Calu3 (cell line): ENCODE data around the gene TMEM161A. TPM values are rescaled to one million over a fixed set of nuclear protein-coding genes. Genes with fewer than 3 reads are reported as not detected.

Source experiments
- BruUV-seq: library from RNA; stranded (reverse); fragments of 400-500 nt; replicated peaks from 2 replicates; lab custom pipeline; 2021; lab: Mats Ljungman, UMichigan
- CTCF ChIA-PET: fragments of 300-600 bp; sonication (Branson Sonifier 250); formaldehyde crosslinking; loops from one replicate; lab custom pipeline; 2022; ENCODE audit warnings: antibody characterized with exemption; lab: Charles Lee
- DNase-seq: peaks from one replicate; pipeline ENCODE4 v3.0.0; 2022
- H3K27ac Mint-ChIP-seq: one replicate; pipeline ENCODE4 v1.8.0; 2022; ENCODE audit warnings: mixed read lengths; ENCODE audit not compliant: unreplicated experiment
- H3K27me3 Mint-ChIP-seq: one replicate; pipeline ENCODE4 v1.8.0; 2022; ENCODE audit warnings: mixed read lengths; ENCODE audit not compliant: unreplicated experiment
- H3K36me3 Mint-ChIP-seq: one replicate; pipeline ENCODE4 v1.8.0; 2022; ENCODE audit warnings: mild to moderate bottlenecking, moderate library complexity, mixed read lengths; ENCODE audit not compliant: insufficient read depth, unreplicated experiment
- H3K4me1 Mint-ChIP-seq: one replicate; pipeline ENCODE4 v1.8.0; 2022; ENCODE audit warnings: mild to moderate bottlenecking, low read depth, mixed read lengths; ENCODE audit not compliant: unreplicated experiment
- H3K4me3 Mint-ChIP-seq: one replicate; pipeline ENCODE4 v1.8.0; 2022; ENCODE audit warnings: mild to moderate bottlenecking, low read depth, moderate library complexity, mixed read lengths; ENCODE audit not compliant: unreplicated experiment
- H3K9me3 Mint-ChIP-seq: one replicate; pipeline ENCODE4 v1.8.0; 2022; ENCODE audit warnings: low read depth, mixed read lengths; ENCODE audit not compliant: unreplicated experiment
- intact Hi-C: fragments of 100-400 bp; cut with micrococcal nuclease; formaldehyde crosslinking; loops from one replicate; pipeline ENCODE4 v1.10.0; 2022; ENCODE audit not compliant: unreplicated experiment
- total RNA-seq: library from RNA; stranded (reverse); gene quantifications from 2 replicates; pipeline ENCODE4 v1.2.3, GENCODE V29; 2022
- TF ChIP-seq, protein P1 (sequence below): fragments of 200-600 bp; IDR thresholded peaks from one replicate; pipeline ENCODE4 v1.8.0; 2022; ENCODE audit warnings: antibody characterized with exemption; ENCODE audit not compliant: unreplicated experiment

The TMEM161A gene
- total RNA-seq, 1 experiment from 2014 or later, result 28.9 TPM

DNA sequence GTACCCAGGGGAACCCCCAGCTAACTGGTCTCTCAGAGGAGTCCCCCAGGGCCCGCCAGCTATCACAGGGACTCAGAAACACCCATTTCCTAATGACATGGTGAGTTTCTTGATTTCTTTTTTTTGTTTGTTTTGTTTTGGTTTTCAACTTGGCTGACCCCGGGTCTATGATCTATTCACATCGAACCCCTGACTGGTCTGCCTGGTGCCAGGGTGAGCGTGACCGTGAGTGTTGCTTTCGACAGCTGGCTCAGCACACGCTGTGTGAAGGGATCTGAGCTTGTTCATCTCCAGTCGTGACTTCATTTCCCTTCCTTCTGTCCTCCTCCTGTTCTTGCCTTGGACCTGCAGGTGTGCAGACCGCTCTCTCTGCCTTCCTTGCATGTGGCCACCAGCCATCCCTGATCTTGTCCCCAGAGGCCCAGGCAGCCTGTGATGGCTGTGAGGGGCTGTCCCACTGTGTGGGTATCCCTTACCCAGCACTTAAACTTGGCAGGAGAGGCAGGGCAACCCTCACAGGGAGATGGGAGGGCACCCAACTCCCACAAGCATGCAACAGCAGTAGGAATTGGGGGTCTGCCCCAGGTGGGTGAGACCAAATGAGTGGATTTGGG, 26.2 kb downstream of the TMEM161A start:
- Mint-ChIP-seq H3K4me1 (no peaks in the 10 kb centered on the region), H3K36me3 (peaks cover 5% of the 10 kb centered on the region), H3K9me3 (no peaks in the 10 kb centered on the region), H3K4me3 (no peak overlapping the region), H3K27ac (no peak overlapping the region), H3K27me3 (no peaks in the 10 kb centered on the region)
- BruUV-seq, result no TSS peak
- DNase-seq, result no peak
- intact Hi-C loops, result no loop called here
- CTCF ChIA-PET, result interaction anchor here (0.6 kb wide), 1 partner anchor 19 kb away, joined by 3 read pairs; no protein-coding TSS in a partner anchor
- TF ChIP-seq, protein P1, sequence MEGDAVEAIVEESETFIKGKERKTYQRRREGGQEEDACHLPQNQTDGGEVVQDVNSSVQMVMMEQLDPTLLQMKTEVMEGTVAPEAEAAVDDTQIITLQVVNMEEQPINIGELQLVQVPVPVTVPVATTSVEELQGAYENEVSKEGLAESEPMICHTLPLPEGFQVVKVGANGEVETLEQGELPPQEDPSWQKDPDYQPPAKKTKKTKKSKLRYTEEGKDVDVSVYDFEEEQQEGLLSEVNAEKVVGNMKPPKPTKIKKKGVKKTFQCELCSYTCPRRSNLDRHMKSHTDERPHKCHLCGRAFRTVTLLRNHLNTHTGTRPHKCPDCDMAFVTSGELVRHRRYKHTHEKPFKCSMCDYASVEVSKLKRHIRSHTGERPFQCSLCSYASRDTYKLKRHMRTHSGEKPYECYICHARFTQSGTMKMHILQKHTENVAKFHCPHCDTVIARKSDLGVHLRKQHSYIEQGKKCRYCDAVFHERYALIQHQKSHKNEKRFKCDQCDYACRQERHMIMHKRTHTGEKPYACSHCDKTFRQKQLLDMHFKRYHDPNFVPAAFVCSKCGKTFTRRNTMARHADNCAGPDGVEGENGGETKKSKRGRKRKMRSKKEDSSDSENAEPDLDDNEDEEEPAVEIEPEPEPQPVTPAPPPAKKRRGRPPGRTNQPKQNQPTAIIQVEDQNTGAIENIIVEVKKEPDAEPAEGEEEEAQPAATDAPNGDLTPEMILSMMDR, result no peak

DNA sequence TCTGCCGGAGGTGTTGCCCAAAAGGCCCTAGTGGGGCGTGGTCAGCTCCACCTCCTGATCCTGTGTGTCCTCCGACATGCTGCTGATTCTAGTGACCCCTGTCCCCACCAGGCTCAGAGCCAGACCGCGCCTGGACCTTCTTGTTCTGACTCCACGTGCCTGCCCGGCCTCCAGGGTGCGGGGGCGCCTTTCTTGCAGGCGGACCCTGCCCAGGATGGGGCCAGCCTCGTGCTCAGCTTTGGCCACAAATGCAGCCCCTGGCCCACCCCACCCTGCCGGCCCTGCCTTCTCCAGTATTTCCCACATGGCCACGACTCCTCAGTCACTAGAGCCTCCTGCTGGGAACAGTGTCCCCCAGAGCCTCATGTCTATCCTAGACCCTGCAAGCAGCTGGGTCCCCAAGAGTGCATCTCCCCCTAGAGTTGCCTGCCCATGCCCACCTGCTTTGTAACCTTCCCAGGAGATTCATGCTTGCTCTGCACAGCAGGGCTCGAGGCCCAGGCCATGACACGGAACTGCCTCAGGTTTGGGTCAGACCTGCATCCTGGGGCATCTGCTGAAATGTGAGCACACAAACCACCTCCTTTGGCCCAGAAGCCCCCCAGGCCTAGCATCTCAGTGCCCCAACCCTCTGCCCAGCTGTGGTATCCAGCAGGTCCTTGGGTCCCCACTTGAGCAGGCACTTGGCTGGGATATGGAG, 27.0 kb downstream of the TMEM161A start:
- BruUV-seq, result no TSS peak
- Mint-ChIP-seq H3K4me3 (no peak overlapping the region), H3K4me1 (no peaks in the 10 kb centered on the region), H3K27me3 (no peaks in the 10 kb centered on the region), H3K9me3 (no peaks in the 10 kb centered on the region), H3K27ac (no peak overlapping the region), H3K36me3 (peaks cover 5% of the 10 kb centered on the region)
- DNase-seq, result no peak
- intact Hi-C loops, result no loop called here
- CTCF ChIA-PET, result interaction anchor here (0.6 kb wide), 1 partner anchor 18 kb away, joined by 3 read pairs; no protein-coding TSS in a partner anchor
- TF ChIP-seq, protein P1, result no peak

DNA sequence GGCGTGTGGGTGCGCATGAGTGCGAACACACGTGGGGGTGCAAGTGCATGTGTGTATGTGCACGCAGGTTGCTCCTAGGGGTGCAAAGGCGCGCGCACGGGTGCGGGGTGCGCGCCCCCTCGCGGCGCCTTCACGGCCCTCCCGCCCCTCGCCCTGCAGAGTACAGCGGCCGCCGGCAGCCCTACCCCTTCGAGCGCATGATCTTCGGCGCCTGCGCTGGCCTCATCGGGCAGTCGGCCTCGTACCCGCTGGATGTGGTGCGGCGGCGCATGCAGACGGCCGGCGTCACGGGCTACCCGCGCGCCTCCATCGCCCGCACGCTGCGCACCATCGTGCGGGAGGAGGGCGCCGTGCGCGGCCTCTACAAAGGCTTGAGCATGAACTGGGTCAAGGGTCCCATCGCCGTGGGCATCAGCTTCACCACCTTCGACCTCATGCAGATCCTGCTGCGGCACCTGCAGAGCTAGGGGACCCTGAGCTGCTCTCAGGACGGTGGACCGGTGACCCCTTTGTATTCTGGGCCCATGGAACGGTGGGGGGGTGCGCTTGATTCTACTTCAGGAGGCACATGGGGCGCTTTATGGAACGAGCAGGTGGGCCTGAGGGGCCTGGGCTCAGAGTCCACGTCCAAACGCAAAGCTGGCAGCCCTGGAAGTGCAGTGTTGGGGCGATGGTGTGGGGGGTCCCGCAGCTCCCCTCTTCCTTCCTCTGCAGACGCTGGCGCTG, 27.7 kb downstream of the TMEM161A start:
- H3K27me3 Mint-ChIP-seq, result no peaks in the 10 kb centered on the region
- TF ChIP-seq, protein P1, result no peak
- no TSS peak for BruUV-seq
- H3K4me1 Mint-ChIP-seq, result no peaks in the 10 kb centered on the region
- peaks cover 5% of the 10 kb centered on the region for H3K36me3 Mint-ChIP-seq
- no peak for DNase-seq
- no peak overlapping the region for H3K4me3 Mint-ChIP-seq
- no peaks in the 10 kb centered on the region for H3K9me3 Mint-ChIP-seq
- CTCF ChIA-PET, result no interaction called here
- no peak overlapping the region for H3K27ac Mint-ChIP-seq
- intact Hi-C loops, result no loop called here

DNA sequence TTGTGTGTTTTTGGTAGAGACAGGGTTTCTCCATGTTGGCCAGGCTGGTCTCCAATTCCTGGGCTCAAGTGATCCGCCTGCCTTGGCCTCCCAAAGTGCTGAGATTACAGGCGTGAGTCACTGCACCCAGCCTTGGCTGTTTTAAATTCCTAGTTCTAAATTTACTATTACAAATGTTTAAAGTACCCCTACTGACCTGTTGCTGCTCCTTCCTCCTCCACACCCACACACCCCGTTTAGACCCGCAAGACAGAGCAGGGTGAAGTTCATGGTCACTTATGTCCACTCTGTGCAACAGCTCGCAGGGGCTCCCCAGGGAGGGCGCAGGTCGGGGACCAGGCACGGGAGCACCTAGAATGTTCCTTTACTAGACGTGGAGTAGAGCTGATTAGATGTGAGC, 28.7 kb downstream of the TMEM161A start:
- H3K4me1 Mint-ChIP-seq, result no peaks in the 10 kb centered on the region
- intact Hi-C loops, result no loop called here
- no peak for DNase-seq
- H3K36me3 Mint-ChIP-seq, result peaks cover 5% of the 10 kb centered on the region
- H3K27me3 Mint-ChIP-seq, result no peaks in the 10 kb centered on the region
- TF ChIP-seq, protein P1, result no peak
- BruUV-seq, result no TSS peak
- no peak overlapping the region for H3K27ac Mint-ChIP-seq
- H3K9me3 Mint-ChIP-seq, result no peaks in the 10 kb centered on the region
- no peak overlapping the region for H3K4me3 Mint-ChIP-seq
- CTCF ChIA-PET, result no interaction called here
